K562 (cell line): ENCODE measurements around the gene SRSF11. TPM values are rescaled to one million over a fixed set of nuclear protein-coding genes. Genes with fewer than 3 reads are reported as not detected.

ENCODE experiments used
- AFF4 ChIP-seq: sonication (generic); formaldehyde crosslinking; IDR thresholded peaks from 2 replicates; pipeline ENCODE4 v1.8.0; 2023; ENCODE audit warnings: mild to moderate bottlenecking, missing genetic modification reagents
- EP400 ChIP-seq: fragments of 450-650 bp; IDR thresholded peaks from 2 replicates; pipeline ENCODE4 v1.6.1; 2017; ENCODE audit warnings: antibody characterized with exemption, mild to moderate bottlenecking, moderate library complexity
- FIP1L1 ChIP-seq: fragments of 200-400 bp; formaldehyde crosslinking; IDR thresholded peaks from 2 replicates; pipeline ENCODE4 v1.6.1; 2018; ENCODE audit warnings: mild to moderate bottlenecking, low read depth, low read length; ENCODE audit not compliant: poor library complexity, severe bottlenecking
- GMEB1 ChIP-seq: fragments of 250-450 bp; sonication (Bioruptor Pico); IDR thresholded peaks from 2 replicates; pipeline ENCODE4 v1.4.0; 2020; ENCODE audit warnings: mild to moderate bottlenecking
- L3MBTL2 ChIP-seq: fragments of 450-650 bp; IDR thresholded peaks from 2 replicates; pipeline ENCODE4 v1.6.1; 2016; ENCODE audit warnings: mild to moderate bottlenecking, moderate library complexity
- NCOR1 ChIP-seq: fragments of 450-650 bp; IDR thresholded peaks from 2 replicates; pipeline ENCODE4 v1.6.1; 2016; ENCODE audit warnings: mild to moderate bottlenecking, moderate library complexity
- RBBP5 ChIP-seq: fragments of 200-600 bp; sonication (generic); IDR thresholded peaks from 2 replicates; pipeline ENCODE4 v1.6.1; 2012; ENCODE audit warnings: borderline replicate concordance, mild to moderate bottlenecking, low read length, control low read depth, inconsistent platforms; ENCODE audit not compliant: insufficient read depth, poor library complexity, severe bottlenecking
- SMARCC2 ChIP-seq: fragments of 450-650 bp; IDR thresholded peaks from 2 replicates; pipeline ENCODE4 v1.6.1; 2017; ENCODE audit warnings: antibody characterized with exemption, moderate library complexity, mild to moderate bottlenecking, low read depth
- SP1 ChIP-seq: sonication (generic); formaldehyde crosslinking; IDR thresholded peaks from 2 replicates; pipeline ENCODE4 v1.8.1; 2022; ENCODE audit warnings: mild to moderate bottlenecking, missing genetic modification reagents
- VEZF1 ChIP-seq: fragments of 200-800 bp; sonication (Bioruptor generic); IDR thresholded peaks from 2 replicates; pipeline ENCODE4 v1.6.1; 2017; ENCODE audit warnings: missing genetic modification characterization, missing compliant biosample characterization
- YY1 ChIP-seq, 3 experiments: IDR thresholded peaks; 2 replicates each; pipeline ENCODE4 v1.6.1; 2011; ENCODE audit warnings: low read length in 2 of 3, mild to moderate bottlenecking in 2 of 3, moderate library complexity in 2 of 3, borderline replicate concordance in 1 of 3, control low read depth in 1 of 3, low read depth in 1 of 3; ENCODE audit not compliant: insufficient read depth in 3 of 3, insufficient replicate concordance in 2 of 3, control insufficient read depth in 1 of 3, insufficient read length in 1 of 3; ENCODE audit errors: extremely low read depth in 1 of 3
- ZBTB7A ChIP-seq: IDR thresholded peaks from 2 replicates; pipeline ENCODE4 v1.6.1; 2011; ENCODE audit warnings: low read depth, mild to moderate bottlenecking, low read length, moderate library complexity, borderline replicate concordance; ENCODE audit not compliant: control insufficient read depth
- ZHX1 ChIP-seq: fragments of 150-350 bp; conservative IDR thresholded peaks from 2 replicates; pipeline ENCODE4 v1.6.1; 2014; ENCODE audit warnings: low read length
- ZNF311 ChIP-seq: fragments of 250-450 bp; sonication (Bioruptor Pico); IDR thresholded peaks from 2 replicates; pipeline ENCODE4 v1.4.0; 2020; ENCODE audit warnings: mild to moderate bottlenecking, moderate library complexity
- ZNF507 ChIP-seq: conservative IDR thresholded peaks from 2 replicates; pipeline ENCODE4 v1.6.1; 2017; ENCODE audit warnings: missing genetic modification characterization, missing compliant biosample characterization
- polyA plus RNA-seq, 8 experiments: library from polyadenylated mRNA; depleted of rRNA in 4 of 8; stranded (reverse) in 5 of 8; unstranded in 3 of 8; fragments of >200 nt; fragmentation: Nextera tagmentation in 2 of 8; fragmentation: Illumina TruSeq in 1 of 8; extraction: Ambion mirVana in 2 of 8; extraction: Trizol in 1 of 8; gene quantifications; 2 replicates each; pipeline versions ENCODE4 v1.2.1 to v1.2.3, GENCODE V29; 2011 to 2014; ENCODE audit warnings: inconsistent platforms in 1 of 8, missing spikeins in 1 of 8
- total RNA-seq, 7 experiments: library from RNA; depleted of rRNA in 6 of 7; stranded (reverse); fragments of >200 nt in 6 of 7; fragmentation: Illumina TruSeq in 2 of 7; extraction: Trizol in 2 of 7; gene quantifications; 2 replicates each; pipeline versions ENCODE4 v1.2.1 to v1.2.3, GENCODE V29; 2011 to 2021; ENCODE audit warnings: low replicate concordance in 1 of 7

The SRSF11 gene
- total and polyA plus RNA-seq, 9 of the 15 experiments (the other 6 are each of a cell fraction or from before 2014, with no cell fraction given) = 76.9 to 418 (median 190) TPM

- peak; percentile 85; the same call in 1 of the 2 replicates for TF ChIP-seq AFF4 (CRISPR knock-in tag)
- TF ChIP-seq ZNF507 (tag) = no peak
- TF ChIP-seq YY1 (IDR thresholded peaks at IDR 0.05; ENCODE audit: borderline replicate concordance in 1 of 3, control insufficient read depth in 1 of 3, extremely low read depth in 1 of 3, insufficient read depth in 3 of 3, insufficient read length in 1 of 3, insufficient replicate concordance in 2 of 3, low read depth in 1 of 3, low read length in 2 of 3) = peak in 2 of 3 experiments; percentile 51 to 68
- TF ChIP-seq EP400 = peak; percentile 93
- peak; percentile 85 for TF ChIP-seq RBBP5
- peak; percentile 82 for TF ChIP-seq SP1 (CRISPR knock-in tag)
- TF ChIP-seq ZNF311 (CRISPR knock-in tag) = no peak
- TF ChIP-seq VEZF1 (CRISPR knock-in tag) = peak; percentile 70
- peak; percentile 43; the same call in 1 of the 2 replicates for TF ChIP-seq GMEB1
- TF ChIP-seq ZBTB7A = peak; percentile 46; the same call in 1 of the 2 replicates
- peak; percentile 95 for TF ChIP-seq FIP1L1
- TF ChIP-seq ZHX1 = no peak
- no peak for TF ChIP-seq SMARCC2
- TF ChIP-seq NCOR1 = no peak
- TF ChIP-seq L3MBTL2 = peak; percentile 78
These were observed at the start of gene SRSF11 (continued) for GRCh38 chr1:70221238-70222121.
